Tibial nerve (tissue), 4 donors: ENCODE measurements around the gene TOM1L2. TPM values are rescaled to one million over a fixed set of nuclear protein-coding genes. Genes with fewer than 3 reads are reported as not detected.

Experiments
- DNase-seq, 2 donors: peaks; one replicate each; pipeline ENCODE4 v3.0.0-alpha.2; 2019; ENCODE audit warnings: low spot score in 2 of 2
- H3K27ac ChIP-seq, 4 donors: fragments of 200-600 bp; sonication (generic) in 3 of 4; one replicate each; pipeline ENCODE4 v1.5.1; 2017 to 2019; ENCODE audit warnings: mild to moderate bottlenecking in 1 of 4
- H3K27me3 ChIP-seq, 2 donors: fragments of 200-600 bp; sonication (generic) in 1 of 2; one replicate each; pipeline versions ENCODE4 v1.5.1 to v1.6.0; 2017 to 2019
- H3K36me3 ChIP-seq, 3 donors: fragments of 200-600 bp; sonication (generic); one replicate each; pipeline ENCODE4 v1.5.1; 2018 to 2019
- H3K4me1 ChIP-seq, 4 donors: fragments of 200-600 bp; sonication (generic) in 3 of 4; one replicate each; pipeline ENCODE4 v1.5.1; 2017 to 2019
- H3K4me3 ChIP-seq, 4 donors: fragments of 200-600 bp; sonication (generic) in 3 of 4; one replicate each; pipeline ENCODE4 v1.5.1; 2017 to 2019; ENCODE audit warnings: mild to moderate bottlenecking in 1 of 4, moderate library complexity in 1 of 4
- H3K9me3 ChIP-seq, 4 donors: fragments of 200-600 bp; sonication (generic) in 3 of 4; one replicate each; pipeline ENCODE4 v1.5.1; 2017 to 2019
- CTCF ChIP-seq, 5 experiments: fragments of 200-600 bp in 3 of 5; fragments of 450-650 bp in 2 of 5; sonication (generic) in 3 of 5; IDR thresholded peaks; one replicate each; pipeline ENCODE4 v1.5.1; 2016 to 2019; ENCODE audit warnings: antibody characterized with exemption in 5 of 5, mild to moderate bottlenecking in 3 of 5, moderate library complexity in 2 of 5
- EP300 ChIP-seq, 2 donors: sonication (generic); formaldehyde crosslinking; IDR thresholded peaks; one replicate each; pipeline ENCODE4 v1.6.1; 2017; ENCODE audit warnings: antibody characterized with exemption in 2 of 2, mild to moderate bottlenecking in 1 of 2
- POLR2A ChIP-seq, 2 donors: fragments of 450-650 bp; IDR thresholded peaks; one replicate each; pipeline ENCODE4 v1.6.1; 2017; ENCODE audit warnings: antibody characterized with exemption in 2 of 2, mild to moderate bottlenecking in 2 of 2, moderate library complexity in 2 of 2
- WGBS, 2 donors: methylation state at CpG; one replicate each; pipeline ENCODE4 v1.1.5; 2018; 5-methylcytosine and 5-hydroxymethylcytosine counted together
- total RNA-seq, 4 donors: library from RNA; depleted of rRNA; stranded (reverse); fragments of >200 nt; gene quantifications; one replicate each; pipeline ENCODE4 v1.1.0, GENCODE V29; 2016

Gene TOM1L2
- total RNA-seq, 4 donors from 2014 or later, result 83.4 to 109 (median 96.8) TPM

GRCh38 chr17:17814162-17815061 is 157.8 kb downstream of the TOM1L2 start:
- H3K9me3 ChIP-seq, result no peaks in the 10 kb centered on the region
- TF ChIP-seq POLR2A (IDR thresholded peaks at IDR 0.05) (no peak), CTCF (IDR thresholded peaks at IDR 0.05) (no peak), EP300 (IDR thresholded peaks at IDR 0.05) (no peak)
- H3K4me1 ChIP-seq, result peaks cover 3 to 90% (median 41%) of the 10 kb centered on the region in 4 donors
- H3K27ac ChIP-seq, result peak overlapping the region in 2 of 4 donors; percentile 62 to 85
- H3K4me3 ChIP-seq, result no peak overlapping the region
- H3K36me3 ChIP-seq, result peaks cover 3 to 71% (median 26%) of the 10 kb centered on the region in 3 donors
- 74 to 85% methylated on average over 16 to 19 of the region's 20 CpGs for WGBS, 2 donors
- H3K27me3 ChIP-seq, result no peaks in the 10 kb centered on the region
- no peak for DNase-seq

- DNase-seq, result no peak
- Histone ChIP-seq H3K9me3 (no peaks in the 10 kb centered on the region), H3K27ac (peak overlapping the region in 1 of 4 donors; percentile 85), H3K36me3 (peaks cover 3 to 64% (median 19%) of the 10 kb centered on the region in 3 donors), H3K27me3 (no peaks in the 10 kb centered on the region), H3K4me3 (no peak overlapping the region), H3K4me1 (peaks cover 3 to 89% (median 42%) of the 10 kb centered on the region in 4 donors)
- WGBS, 2 donors, result 52 to 62% methylated on average over 13 to 16 of the region's 16 CpGs
- TF ChIP-seq EP300 (IDR thresholded peaks at IDR 0.05) (no peak), CTCF (IDR thresholded peaks at IDR 0.05) (no peak)
Measured at GRCh38 chr17:17813725-17814095, 158.5 kb downstream of the TOM1L2 start.

DNA sequence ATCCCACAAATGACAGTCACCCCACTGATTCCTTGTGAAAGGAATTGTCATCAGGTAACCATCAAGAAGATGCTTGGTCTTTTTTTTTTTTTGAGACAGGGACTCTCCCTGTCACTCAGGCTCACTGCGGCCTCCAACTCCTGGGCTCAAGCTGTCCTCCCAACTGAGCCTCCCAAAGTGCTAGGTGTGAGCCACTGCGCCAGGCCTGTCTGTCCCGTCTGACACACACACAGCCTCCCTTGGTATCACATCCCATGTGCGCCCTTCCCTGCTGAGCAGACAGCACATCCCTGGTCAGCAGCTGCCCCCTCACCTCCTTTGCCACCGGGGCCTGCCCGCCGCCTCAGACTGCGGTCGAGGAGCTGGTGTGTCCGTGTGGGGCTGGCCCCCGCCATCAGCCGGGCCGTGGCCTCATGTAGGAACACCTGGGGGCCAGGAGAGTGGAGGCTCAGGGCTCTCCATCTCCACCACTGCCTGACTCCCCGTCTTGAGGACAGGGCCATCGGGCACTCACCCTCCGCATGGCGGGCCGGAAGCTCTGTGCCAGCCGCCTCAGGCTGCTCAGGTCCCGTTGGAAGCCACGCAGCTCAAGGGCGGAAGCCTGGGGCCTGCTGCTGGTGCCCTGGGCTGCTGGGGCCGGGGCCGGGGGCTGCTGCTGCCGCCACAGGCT is 159.0 kb downstream of the TOM1L2 start:
- Histone ChIP-seq H3K27ac (peak overlapping the region in 2 of 4 donors; percentile 10 to 85), H3K4me1 (peaks cover 3 to 84% (median 38%) of the 10 kb centered on the region in 4 donors), H3K27me3 (no peaks in the 10 kb centered on the region), H3K36me3 (peaks cover 3 to 59% (median 18%) of the 10 kb centered on the region in 3 donors), H3K4me3 (no peak overlapping the region), H3K9me3 (no peaks in the 10 kb centered on the region)
- 90 to 92% methylated on average over 8 to 11 of the region's 25 CpGs for WGBS, 2 donors
- TF ChIP-seq EP300 (IDR thresholded peaks at IDR 0.05), result no peak
- TF ChIP-seq POLR2A (IDR thresholded peaks at IDR 0.05), result no peak
- no peak for TF ChIP-seq CTCF (IDR thresholded peaks at IDR 0.05)
- DNase-seq, result no peak

- WGBS, 2 donors, result 41 to 42% methylated on average over 13 to 35 of the region's 59 CpGs
- peak overlapping the region; percentile 17 to 85 (median 52) for H3K27ac ChIP-seq
Measured at GRCh38 chr17:17812211-17813054, 159.8 kb downstream of the TOM1L2 start.

More at GRCh38 chr17:17812211-17813054, 159.8 kb downstream of the TOM1L2 start:
- DNase-seq, result peak; percentile 69 to 85
- TF ChIP-seq EP300 (IDR thresholded peaks at IDR 0.05), result peak in 1 of 2 donors; percentile 71
- peak; percentile 98 to 100 (median 100) for TF ChIP-seq CTCF (IDR thresholded peaks at IDR 0.05)
- TF ChIP-seq POLR2A (IDR thresholded peaks at IDR 0.05), result no peak
- H3K27me3 ChIP-seq, result no peaks in the 10 kb centered on the region
- no peak overlapping the region for H3K4me3 ChIP-seq
- peaks cover 3 to 76% (median 34%) of the 10 kb centered on the region in 4 donors for H3K4me1 ChIP-seq
- H3K9me3 ChIP-seq, result no peaks in the 10 kb centered on the region
- H3K36me3 ChIP-seq, result peaks cover 3 to 51% (median 18%) of the 10 kb centered on the region in 3 donors
